HepG2 (cell line): Measurements from ENCODE around the gene DLG5. TPM values are rescaled to one million over a fixed set of nuclear protein-coding genes. Genes with fewer than 3 reads are reported as not detected.

Experiments used
- ARID5B ChIP-seq: IDR thresholded peaks from 2 replicates; pipeline ENCODE4 v1.4.0; 2020; ENCODE audit warnings: mild to moderate bottlenecking, missing genetic modification reagents
- FOXP4 ChIP-seq: sonication (generic); formaldehyde crosslinking; IDR thresholded peaks from 2 replicates; pipeline ENCODE4 v1.4.0; 2020; ENCODE audit warnings: missing genetic modification reagents
- HNF1A ChIP-seq, 2 experiments: sonication (generic) in 1 of 2; formaldehyde crosslinking in 1 of 2; IDR thresholded peaks; 2 replicates each; pipeline versions ENCODE4 v1.4.0 to v1.6.1; 2016 to 2020; ENCODE audit warnings: borderline replicate concordance in 1 of 2, low read depth in 1 of 2, mild to moderate bottlenecking in 1 of 2, missing genetic modification reagents in 1 of 2
- IRF2 ChIP-seq: IDR thresholded peaks from 2 replicates; pipeline ENCODE4 v1.6.1; 2018; ENCODE audit warnings: missing genetic modification reagents, missing compliant biosample characterization
- LCORL ChIP-seq, 2 experiments: fragments of 450-650 bp in 1 of 2; sonication (generic) in 1 of 2; formaldehyde crosslinking in 1 of 2; IDR thresholded peaks; 2 replicates each; pipeline versions ENCODE4 v1.5.0 to v1.6.1; 2017 to 2020; ENCODE audit warnings: antibody characterized with exemption in 1 of 2, missing genetic modification reagents in 1 of 2
- NCOA2 ChIP-seq: sonication (generic); formaldehyde crosslinking; IDR thresholded peaks from 2 replicates; pipeline ENCODE4 v1.8.0; 2022; ENCODE audit warnings: inconsistent platforms
- NR2C2 ChIP-seq: sonication (generic); formaldehyde crosslinking; IDR thresholded peaks from 2 replicates; pipeline ENCODE4 v1.4.0; 2020; ENCODE audit warnings: missing genetic modification reagents, mild to moderate bottlenecking, moderate library complexity, borderline replicate concordance
- RARA ChIP-seq: IDR thresholded peaks from 2 replicates; pipeline ENCODE4 v1.6.1; 2016; ENCODE audit warnings: missing genetic modification reagents, missing compliant biosample characterization
- SMARCE1 ChIP-seq: fragments of 450-650 bp; IDR thresholded peaks from 2 replicates; pipeline ENCODE4 v1.6.1; 2017; ENCODE audit warnings: borderline replicate concordance
- TCF7L2 ChIP-seq: IDR thresholded peaks from 2 replicates; pipeline ENCODE4 v1.6.1; 2011; ENCODE audit warnings: mild to moderate bottlenecking, low read depth, low read length, moderate library complexity
- ZHX1 ChIP-seq: sonication (generic); formaldehyde crosslinking; IDR thresholded peaks from 2 replicates; pipeline ENCODE4 v1.8.1; 2022; ENCODE audit warnings: low read depth, mild to moderate bottlenecking, missing genetic modification reagents
- ZNF224 ChIP-seq: sonication (generic); formaldehyde crosslinking; IDR thresholded peaks from 2 replicates; pipeline ENCODE4 v1.5.0; 2020; ENCODE audit warnings: mild to moderate bottlenecking, missing genetic modification reagents
- ZNF280B ChIP-seq: sonication (generic); formaldehyde crosslinking; IDR thresholded peaks from 2 replicates; pipeline ENCODE4 v1.5.0; 2020; ENCODE audit warnings: missing genetic modification reagents, mild to moderate bottlenecking, borderline replicate concordance
- ZNF713 ChIP-seq: sonication (generic); formaldehyde crosslinking; IDR thresholded peaks from 2 replicates; pipeline ENCODE4 v1.4.0; 2020; ENCODE audit warnings: mild to moderate bottlenecking, missing genetic modification reagents
- ZNF746 ChIP-seq: sonication (generic); formaldehyde crosslinking; IDR thresholded peaks from 2 replicates; pipeline ENCODE4 v1.8.0; 2022; ENCODE audit warnings: mild to moderate bottlenecking, missing genetic modification reagents
- polyA plus RNA-seq, 8 experiments: library from polyadenylated mRNA; depleted of rRNA in 3 of 8; stranded (reverse) in 7 of 8; unstranded in 1 of 8; fragments of >200 nt; fragmentation: Illumina TruSeq in 4 of 8; extraction: Trizol in 4 of 8; gene quantifications; 2 replicates each; pipeline versions ENCODE4 v1.2.1 to v1.2.3, GENCODE V29; 2011 to 2016; ENCODE audit warnings: low read depth in 4 of 8, missing spikeins in 1 of 8, mixed read lengths in 1 of 8; ENCODE audit not compliant: insufficient read depth in 1 of 8
- total RNA-seq, 5 experiments: library from RNA; depleted of rRNA; stranded (reverse); fragments of >200 nt; fragmentation: Illumina TruSeq; extraction: Trizol; gene quantifications; 2 replicates each; pipeline ENCODE4 v1.2.3, GENCODE V29; 2016; ENCODE audit warnings: low read depth in 1 of 5

DLG5 gene
- total and polyA plus RNA-seq, 2 of the 13 experiments (the other 11 are each of a cell fraction or from before 2014, with no cell fraction given): 15.5 to 18.2 TPM

GRCh38 chr10:77902159-77902558 is 24.4 kb downstream of the DLG5 start (continued):
- TF ChIP-seq ZNF713: no peak
- no peak for TF ChIP-seq LCORL (IDR thresholded peaks at IDR 0.05)
- no peak for TF ChIP-seq LCORL (CRISPR knock-in tag; IDR thresholded peaks at IDR 0.05)
- no peak for TF ChIP-seq HNF1A (IDR thresholded peaks at IDR 0.05; ENCODE audit: low read depth)
- TF ChIP-seq HNF1A (CRISPR knock-in tag; IDR thresholded peaks at IDR 0.05; ENCODE audit: borderline replicate concordance): no peak
- TF ChIP-seq ARID5B (CRISPR knock-in tag): peak; percentile 51
- TF ChIP-seq FOXP4: no peak
- no peak for TF ChIP-seq ZNF224 (CRISPR knock-in tag)
- no peak for TF ChIP-seq ZNF280B (CRISPR knock-in tag)
- TF ChIP-seq ZHX1 (CRISPR knock-in tag): no peak
- 0 out of 2 replicates have a peak, but pooled peaks have one; percentile 23 for TF ChIP-seq IRF2 (CRISPR knock-in tag)
- TF ChIP-seq NR2C2: peak; percentile 52; the same call in 1 of the 2 replicates
- TF ChIP-seq SMARCE1: no peak
- TF ChIP-seq NCOA2: no peak
- TF ChIP-seq RARA (CRISPR knock-in tag): peak; percentile 89
- TF ChIP-seq ZNF746 (CRISPR knock-in tag): no peak
- TF ChIP-seq TCF7L2: no peak
